GM23248 (cell line): Measurements from ENCODE around the gene PTK6. TPM values are rescaled to one million over a fixed set of nuclear protein-coding genes. Genes with fewer than 3 reads are reported as not detected.
"Not testable (repeated sequence)": the region's sequence is repeated elsewhere in the genome, so short reads cannot be mapped to it uniquely, and the experiment has no call there.

Experiments used
- DNase-seq: peaks from one replicate; pipeline ENCODE4 v3.0.0-alpha.2; 2015
- H2AFZ ChIP-seq: fragments of 200-600 bp; sonication (generic); 2 replicates; pipeline ENCODE4 v1.6.1; 2016; ENCODE audit warnings: antibody characterized with exemption
- H3F3A ChIP-seq: fragments of 200-600 bp; sonication (generic); 2 replicates; pipeline ENCODE4 v1.6.1; 2016; ENCODE audit warnings: mild to moderate bottlenecking, antibody characterized with exemption, mixed run types; ENCODE audit not compliant: insufficient read depth
- H3K27ac ChIP-seq: fragments of 200-600 bp; sonication (generic); 2 replicates; pipeline ENCODE4 v1.5.1; 2016; ENCODE audit warnings: mild to moderate bottlenecking
- H3K27me3 ChIP-seq: fragments of 200-600 bp; sonication (generic); replicated peaks from 2 replicates; pipeline ENCODE4 v1.6.1; 2016; ENCODE audit warnings: mild to moderate bottlenecking; ENCODE audit not compliant: insufficient read depth
- H3K36me3 ChIP-seq: fragments of 200-600 bp; sonication (generic); 2 replicates; pipeline ENCODE4 v1.6.1; 2016; ENCODE audit warnings: low read depth, mild to moderate bottlenecking
- H3K4me1 ChIP-seq: fragments of 200-600 bp; sonication (generic); 2 replicates; pipeline ENCODE4 v1.6.1; 2016; ENCODE audit warnings: mild to moderate bottlenecking; ENCODE audit not compliant: insufficient read depth
- H3K4me2 ChIP-seq: fragments of 200-600 bp; sonication (generic); one replicate; pipeline ENCODE4 v1.6.1; 2016; ENCODE audit warnings: mild to moderate bottlenecking; ENCODE audit not compliant: unreplicated experiment
- H3K4me3 ChIP-seq: fragments of 200-600 bp; sonication (generic); 2 replicates; pipeline ENCODE4 v1.5.1; 2016; ENCODE audit warnings: mild to moderate bottlenecking
- H3K79me2 ChIP-seq: fragments of 200-600 bp; sonication (generic); 2 replicates; pipeline ENCODE4 v1.6.1; 2016; ENCODE audit warnings: mild to moderate bottlenecking; ENCODE audit not compliant: insufficient read depth
- H3K9ac ChIP-seq: fragments of 200-600 bp; sonication (generic); 2 replicates; pipeline ENCODE4 v1.6.1; 2016; ENCODE audit warnings: mild to moderate bottlenecking
- H3K9me2 ChIP-seq: fragments of 200-600 bp; sonication (generic); 2 replicates; pipeline ENCODE4 v1.6.1; 2016; ENCODE audit warnings: mixed run types, mild to moderate bottlenecking, moderate library complexity; ENCODE audit not compliant: insufficient read depth
- H3K9me3 ChIP-seq: fragments of 200-600 bp; sonication (generic); one replicate; pipeline ENCODE4 v1.6.1; 2017; ENCODE audit warnings: low read depth
- H4K20me1 ChIP-seq: fragments of 200-600 bp; sonication (generic); 2 replicates; pipeline ENCODE4 v1.6.0; 2016; ENCODE audit not compliant: insufficient read depth
- EZH2 ChIP-seq: fragments of 200-600 bp; sonication (generic); IDR thresholded peaks from 2 replicates; pipeline ENCODE4 v1.6.1; 2018; ENCODE audit warnings: antibody characterized with exemption, mild to moderate bottlenecking; ENCODE audit not compliant: insufficient read depth, poor library complexity, severe bottlenecking
- EZH2phosphoT487 ChIP-seq: fragments of 200-600 bp; sonication (generic); IDR thresholded peaks from 2 replicates; pipeline ENCODE4 v1.6.1; 2018; ENCODE audit warnings: antibody characterized with exemption, moderate library complexity, mild to moderate bottlenecking, low read depth; ENCODE audit not compliant: insufficient read depth
- WGBS, 2 experiments: methylation state at CpG; one replicate each; pipeline ENCODE4 v1.1.6; 2015 to 2017; ENCODE audit warnings: low lambda C conversion rate in 2 of 2, low coverage in 1 of 2; ENCODE audit errors: missing lambda C conversion rate in 2 of 2; 5-methylcytosine and 5-hydroxymethylcytosine counted together
- in situ Hi-C: fragments of 300-500 bp; cut with MboI; formaldehyde crosslinking; loops from 2 replicates; pipeline ENCODE4 v1.15.0; 2020
- polyA plus RNA-seq: library from polyadenylated mRNA; unstranded; fragments of >200 nt; fragmentation: Nextera tagmentation; extraction: Ambion mirVana; gene quantifications from 2 replicates; pipeline ENCODE4 v1.2.1, GENCODE V29; 2016
- total RNA-seq: library from RNA; depleted of rRNA; stranded (reverse); fragments of >200 nt; shearing (Covaris generic); gene quantifications from 2 replicates; pipeline ENCODE4 v1.2.3, GENCODE V29; 2014

The PTK6 gene
- total and polyA plus RNA-seq, 2 experiments from 2014 or later: not detected

DNA sequence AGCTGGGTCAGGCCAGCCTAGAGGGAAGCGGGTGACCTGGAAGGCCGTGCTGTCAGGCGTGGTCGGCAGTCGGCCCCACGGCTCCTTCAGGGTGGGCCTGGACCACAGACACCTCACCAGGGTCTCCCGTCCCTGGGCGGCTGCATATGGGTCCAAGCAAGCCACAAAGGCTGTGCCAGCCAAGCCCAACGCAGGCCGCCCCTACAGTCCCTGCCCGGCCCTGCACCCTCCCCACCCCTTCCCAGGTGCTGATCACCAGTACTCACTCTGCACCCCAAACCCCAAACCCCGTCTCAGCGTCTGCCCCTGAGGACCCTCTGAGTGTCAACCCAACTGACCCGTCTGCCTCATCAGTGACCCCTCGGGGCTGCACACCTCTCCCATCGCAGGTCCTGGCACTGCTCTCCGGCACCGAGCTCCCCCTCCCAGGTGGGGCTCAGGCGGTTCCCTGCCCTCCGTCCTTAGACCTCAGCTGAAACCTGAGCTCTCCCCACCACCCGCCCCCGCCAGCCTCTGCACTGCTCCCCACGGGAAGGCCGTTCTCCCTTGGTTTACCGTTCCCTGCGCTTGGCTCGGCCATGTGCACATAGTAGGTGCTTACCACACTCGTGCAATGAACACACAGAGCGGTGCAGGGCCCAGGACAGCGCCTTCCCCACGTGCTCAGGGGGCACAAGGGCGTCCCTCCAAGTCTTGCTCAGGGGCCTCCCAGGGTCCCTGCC lies 18.1 kb downstream of the PTK6 start:
- Histone ChIP-seq H3K9me3 (no peaks in the 10 kb centered on the region), H3K27ac (no peak overlapping the region), H3K4me3 (peak overlapping the region; percentile 83), H3K4me2 (peak overlapping the region; percentile 79), H4K20me1 (peaks cover 4% of the 10 kb centered on the region; the same call in 1 of the 2 replicates), H3K9me2 (no peaks in the 10 kb centered on the region), H3K27me3 (no peaks in the 10 kb centered on the region), H3K9ac (peak overlapping the region; percentile 95), H3K4me1 (0 out of 2 replicates have a peak, but pooled peaks cover 2% of the 10 kb centered on the region), H3F3A (peaks cover 7% of the 10 kb centered on the region; the same call in 1 of the 2 replicates), H2AFZ (peak overlapping the region; percentile 85), H3K79me2 (peaks cover 8% of the 10 kb centered on the region), H3K36me3 (0 out of 2 replicates have a peak, but pooled peaks cover 4% of the 10 kb centered on the region)
- DNase-seq: no peak
- in situ Hi-C loops: no loop called here
- no peak for TF ChIP-seq EZH2phosphoT487
- TF ChIP-seq EZH2: no peak
- 63 to 71% methylated on average over 19 to 32 of the region's 32 CpGs for WGBS, 2 experiments

DNA sequence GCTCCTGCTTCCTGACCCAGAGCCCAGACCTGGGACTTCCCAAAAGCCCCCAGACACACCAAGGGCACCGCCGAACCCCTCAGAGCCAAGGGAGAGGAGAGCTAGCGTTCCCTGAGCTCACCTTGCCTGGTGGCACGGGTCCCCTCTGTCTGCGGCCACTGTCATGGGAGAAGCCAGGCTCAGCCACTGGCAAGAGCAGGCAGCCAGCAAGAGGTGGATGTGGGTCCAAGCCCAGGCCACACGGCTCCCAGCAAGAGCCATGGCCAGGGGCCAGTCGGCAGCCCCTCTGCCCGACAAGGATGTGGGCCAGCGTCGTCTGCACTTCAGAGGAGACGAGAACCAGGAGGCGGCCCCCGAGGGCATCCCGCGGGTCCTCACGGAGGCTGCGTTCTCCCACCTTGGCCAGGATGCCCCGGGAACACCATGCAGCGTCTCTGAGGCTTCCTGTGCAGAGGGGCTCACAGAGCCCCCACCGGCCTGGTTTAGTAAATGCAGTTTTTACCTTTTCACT lies 18.8 kb downstream of the PTK6 start:
- H3K4me3 ChIP-seq: no peak overlapping the region
- 90 to 94% methylated on average over 20 of the region's 20 CpGs for whole genome bisulfite sequencing, 2 experiments
- H3K27me3 ChIP-seq: no peaks in the 10 kb centered on the region

GRCh38 chr20:63517376-63518309 lies 19.5 kb downstream of the PTK6 start:
- no peak overlapping the region for H3K27ac ChIP-seq
- H3K79me2 ChIP-seq: peaks cover 8% of the 10 kb centered on the region
- no peaks in the 10 kb centered on the region for H3K36me3 ChIP-seq
- H3F3A ChIP-seq: no peaks in the 10 kb centered on the region
- DNase-seq: no peak
- H3K4me3 ChIP-seq: no peak overlapping the region
- TF ChIP-seq EZH2 (no peak), EZH2phosphoT487 (no peak)
- no peaks in the 10 kb centered on the region for H3K27me3 ChIP-seq
- H3K9me3 ChIP-seq: no peaks in the 10 kb centered on the region
- H3K4me2 ChIP-seq: no peak overlapping the region
- no peak overlapping the region for H2AFZ ChIP-seq
- H3K9ac ChIP-seq: no peak overlapping the region
- 0 out of 2 replicates have a peak, but pooled peaks cover 2% of the 10 kb centered on the region for H3K4me1 ChIP-seq
- no peaks in the 10 kb centered on the region for H3K9me2 ChIP-seq
- H4K20me1 ChIP-seq: peaks cover 4% of the 10 kb centered on the region; the same call in 1 of the 2 replicates
- WGBS, 2 experiments: 90 to 91% methylated on average over 23 to 32 of the region's 32 CpGs
- in situ Hi-C loops: no loop called here

More for the DNA sequence above, 18.8 kb downstream of the PTK6 start:
- H2AFZ ChIP-seq: no peak overlapping the region
- H3K9ac ChIP-seq: no peak overlapping the region
- peaks cover 4% of the 10 kb centered on the region; the same call in 1 of the 2 replicates for H4K20me1 ChIP-seq
- DNase-seq: no peak
- H3K9me3 ChIP-seq: no peaks in the 10 kb centered on the region
- H3K4me1 ChIP-seq: 0 out of 2 replicates have a peak, but pooled peaks cover 2% of the 10 kb centered on the region
- H3K36me3 ChIP-seq: no peaks in the 10 kb centered on the region
- in situ Hi-C loops: no loop called here
- peaks cover 8% of the 10 kb centered on the region for H3K79me2 ChIP-seq
- TF ChIP-seq EZH2 (no peak), EZH2phosphoT487 (no peak)
- no peaks in the 10 kb centered on the region for H3F3A ChIP-seq
- H3K27ac ChIP-seq: no peak overlapping the region
- no peaks in the 10 kb centered on the region for H3K9me2 ChIP-seq
- no peak overlapping the region for H3K4me2 ChIP-seq

DNA sequence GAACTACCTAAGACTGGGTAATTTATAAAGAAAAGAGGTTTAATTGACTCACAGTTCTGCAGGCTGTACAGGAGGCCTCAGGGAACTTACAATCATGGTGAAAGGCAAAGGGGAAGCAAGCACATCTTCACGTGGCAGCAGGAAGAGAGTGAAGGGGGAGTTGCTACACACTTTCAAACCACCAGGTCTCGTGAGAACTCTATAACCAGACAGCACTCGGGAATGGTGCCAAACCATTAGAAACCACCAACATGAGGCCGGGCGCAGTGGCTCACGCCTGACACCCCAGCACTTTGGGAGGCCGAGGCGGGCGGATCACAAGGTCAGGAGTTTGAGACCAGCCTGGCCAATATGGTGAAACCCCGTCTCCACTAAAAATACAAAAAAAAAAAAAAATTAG lies 22.7 kb downstream of the PTK6 start:
- H3F3A ChIP-seq, H3K9ac ChIP-seq, H3K4me3 ChIP-seq, H3K9me3 ChIP-seq, H3K36me3 ChIP-seq, H3K4me2 ChIP-seq, H2AFZ ChIP-seq, DNase-seq, H3K4me1 ChIP-seq, H3K9me2 ChIP-seq, in situ Hi-C loops, H4K20me1 ChIP-seq, H3K27ac ChIP-seq, H3K79me2 ChIP-seq, H3K27me3 ChIP-seq: not testable (repeated sequence)
- WGBS, 2 experiments: 73 to 80% methylated on average over 8 to 10 of the region's 10 CpGs
